Upper lobe of left lung (tissue), 6 donors: Measurements from ENCODE around the gene SURF4. TPM values are rescaled to one million over a fixed set of nuclear protein-coding genes. Genes with fewer than 3 reads are reported as not detected.
"Not testable (repeated sequence)": the region's sequence is repeated elsewhere in the genome, so short reads cannot be mapped to it uniquely, and the experiment has no call there.

Source experiments
- ATAC-seq, 2 donors: fragments of 200-7000 bp; cut with Tn5 transposase; one replicate each; pipeline ENCODE4 v1.9.1; 2022; ENCODE audit warnings: mild to moderate bottlenecking in 2 of 2, moderate library complexity in 2 of 2; ENCODE audit not compliant: low FRiP score in 2 of 2
- DNase-seq, 2 donors: peaks; one replicate each; pipeline ENCODE4 v3.0.0-alpha.2; 2019 to 2020
- H3K27ac ChIP-seq, 4 donors: fragments of 200-600 bp; sonication (generic); one replicate each; pipeline ENCODE4 v1.5.1; 2016 to 2019
- H3K27me3 ChIP-seq, 4 donors: fragments of 200-600 bp; sonication (generic); one replicate each; pipeline ENCODE4 v1.5.1; 2017 to 2019
- H3K36me3 ChIP-seq, 4 donors: fragments of 200-600 bp; sonication (generic); one replicate each; pipeline ENCODE4 v1.5.1; 2016 to 2019
- H3K4me1 ChIP-seq, 4 donors: fragments of 200-600 bp; sonication (generic); one replicate each; pipeline ENCODE4 v1.5.1; 2018 to 2019
- H3K4me3 ChIP-seq, 4 donors: fragments of 200-600 bp; sonication (generic); one replicate each; pipeline ENCODE4 v1.5.1; 2017 to 2019; ENCODE audit warnings: mild to moderate bottlenecking in 2 of 4, moderate library complexity in 1 of 4
- H3K9me3 ChIP-seq, 4 donors: fragments of 200-600 bp; sonication (generic); one replicate each; pipeline ENCODE4 v1.5.1; 2018 to 2019
- EP300 ChIP-seq, 4 donors: sonication (generic); formaldehyde crosslinking; IDR thresholded peaks; one replicate each; pipeline ENCODE4 v1.5.1; 2017; ENCODE audit warnings: antibody characterized with exemption in 4 of 4, control low read depth in 2 of 4
- POLR2A ChIP-seq, 4 donors: fragments of 450-650 bp; IDR thresholded peaks; one replicate each; pipeline ENCODE4 v1.5.1; 2016 to 2017; ENCODE audit warnings: antibody characterized with exemption in 4 of 4, mild to moderate bottlenecking in 2 of 4
- POLR2AphosphoS5 ChIP-seq, 2 donors: sonication (generic); formaldehyde crosslinking; IDR thresholded peaks; one replicate each; pipeline ENCODE4 v1.5.1; 2017; ENCODE audit warnings: antibody characterized with exemption in 2 of 2
- WGBS, 2 donors: methylation state at CpG; one replicate each; pipeline ENCODE4 v1.1.5; 2017 to 2018; 5-methylcytosine and 5-hydroxymethylcytosine counted together
- total RNA-seq, 6 donors: library from RNA; depleted of rRNA in 4 of 6; stranded (reverse); fragments of >200 nt in 4 of 6; gene quantifications; one replicate each; pipeline versions ENCODE4 v1.1.0 to v1.2.1, GENCODE V29; 2016 to 2021
- TF ChIP-seq, protein P1 (sequence below), 6 experiments: fragments of 450-650 bp in 4 of 6; fragments of 200-600 bp in 2 of 6; sonication (generic) in 2 of 6; IDR thresholded peaks; one replicate each; pipeline ENCODE4 v1.5.1; 2016 to 2019; ENCODE audit warnings: antibody characterized with exemption in 6 of 6
- donor health status: DM: no; HTN: no; CAD: no; lungs with moderate emphysema.
- donor health status: DM: no; HTN: yes; CAD: no; lungs with severe emphysema.

The SURF4 gene
- total RNA-seq, 6 donors from 2014 or later, result 66.0 to 208 (median 137) TPM

DNA sequence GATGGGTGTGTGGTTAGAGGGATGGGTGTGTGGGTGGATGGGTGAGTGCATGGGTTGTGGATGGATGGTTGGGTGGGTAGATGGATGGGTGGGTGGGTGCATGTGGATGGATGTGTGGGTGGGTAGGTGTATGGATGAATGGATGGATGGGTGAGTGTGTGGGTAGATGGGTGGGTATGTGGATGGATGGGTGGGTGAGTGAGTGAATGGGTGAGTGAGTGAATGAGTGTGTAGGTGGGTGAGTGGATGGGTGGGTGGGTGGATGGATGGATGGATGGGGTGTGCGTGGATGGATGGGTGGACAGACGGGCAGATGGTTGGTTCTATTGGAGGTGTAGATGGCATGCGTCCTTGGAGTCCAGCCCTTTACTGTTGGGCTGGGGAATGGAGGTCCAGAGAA, 17.5 kb upstream of the SURF4 start:
- Histone ChIP-seq H3K4me3 (no peak overlapping the region), H3K27me3 (no peaks in the 10 kb centered on the region), H3K27ac (no peak overlapping the region), H3K36me3 (no peaks in the 10 kb centered on the region), H3K4me1 (no peaks in the 10 kb centered on the region), H3K9me3 (no peaks in the 10 kb centered on the region)
- 94 to 97% methylated on average over 3 of the region's 3 CpGs for WGBS, 2 donors
- no peak for DNase-seq
- TF ChIP-seq EP300 (IDR thresholded peaks at IDR 0.05) (no peak), POLR2AphosphoS5 (IDR thresholded peaks at IDR 0.05) (no peak), POLR2A (IDR thresholded peaks at IDR 0.05) (no peak)
- TF ChIP-seq, protein P1, sequence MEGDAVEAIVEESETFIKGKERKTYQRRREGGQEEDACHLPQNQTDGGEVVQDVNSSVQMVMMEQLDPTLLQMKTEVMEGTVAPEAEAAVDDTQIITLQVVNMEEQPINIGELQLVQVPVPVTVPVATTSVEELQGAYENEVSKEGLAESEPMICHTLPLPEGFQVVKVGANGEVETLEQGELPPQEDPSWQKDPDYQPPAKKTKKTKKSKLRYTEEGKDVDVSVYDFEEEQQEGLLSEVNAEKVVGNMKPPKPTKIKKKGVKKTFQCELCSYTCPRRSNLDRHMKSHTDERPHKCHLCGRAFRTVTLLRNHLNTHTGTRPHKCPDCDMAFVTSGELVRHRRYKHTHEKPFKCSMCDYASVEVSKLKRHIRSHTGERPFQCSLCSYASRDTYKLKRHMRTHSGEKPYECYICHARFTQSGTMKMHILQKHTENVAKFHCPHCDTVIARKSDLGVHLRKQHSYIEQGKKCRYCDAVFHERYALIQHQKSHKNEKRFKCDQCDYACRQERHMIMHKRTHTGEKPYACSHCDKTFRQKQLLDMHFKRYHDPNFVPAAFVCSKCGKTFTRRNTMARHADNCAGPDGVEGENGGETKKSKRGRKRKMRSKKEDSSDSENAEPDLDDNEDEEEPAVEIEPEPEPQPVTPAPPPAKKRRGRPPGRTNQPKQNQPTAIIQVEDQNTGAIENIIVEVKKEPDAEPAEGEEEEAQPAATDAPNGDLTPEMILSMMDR (IDR thresholded peaks at IDR 0.05), result no peak
- ATAC-seq, result no peak

- not testable (repeated sequence) for DNase-seq, H3K4me3 ChIP-seq, H3K9me3 ChIP-seq, H3K27me3 ChIP-seq, H3K4me1 ChIP-seq, ATAC-seq, H3K36me3 ChIP-seq, H3K27ac ChIP-seq
- 97 to 98% methylated on average over 3 of the region's 3 CpGs for WGBS, 2 donors
These were observed 16.4 kb upstream of the SURF4 start for GRCh38 chr9:133392308-133392707.

GRCh38 chr9:133391449-133391848, 15.6 kb upstream of the SURF4 start:
- DNase-seq, H3K9me3 ChIP-seq, H3K27me3 ChIP-seq, H3K36me3 ChIP-seq, H3K4me3 ChIP-seq, H3K4me1 ChIP-seq, H3K27ac ChIP-seq, ATAC-seq: not testable (repeated sequence)
- WGBS, 2 donors, result 42 to 53% methylated on average over 2 to 3 of the region's 4 CpGs

GRCh38 chr9:133390713-133391112, 14.9 kb upstream of the SURF4 start:
- TF ChIP-seq EP300 (IDR thresholded peaks at IDR 0.05) (no peak), POLR2A (IDR thresholded peaks at IDR 0.05) (no peak), POLR2AphosphoS5 (IDR thresholded peaks at IDR 0.05) (no peak)
- TF ChIP-seq, protein P1 (IDR thresholded peaks at IDR 0.05), result no peak
- WGBS, 2 donors, result 79 to 87% methylated on average over 6 to 7 of the region's 7 CpGs

DNA sequence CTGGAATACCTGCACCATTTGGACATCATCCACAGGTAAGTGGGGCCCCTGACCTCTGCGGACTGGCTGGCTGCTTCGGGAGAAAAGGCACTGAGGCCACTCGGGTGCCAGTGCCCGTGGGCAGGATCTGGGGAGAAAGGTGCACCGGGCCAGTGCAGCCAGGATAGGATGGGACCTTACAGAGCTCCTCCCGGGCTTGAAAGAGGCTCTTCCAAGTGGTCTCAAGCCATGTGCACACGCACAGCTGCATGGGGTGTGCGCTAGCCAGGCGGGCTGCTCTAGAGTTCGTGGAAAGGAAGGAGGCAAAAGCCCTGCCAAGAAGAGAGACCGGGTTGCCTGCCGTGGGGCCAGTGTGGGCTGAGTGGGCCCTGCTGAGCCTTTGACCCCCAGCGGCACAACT, 13.7 kb upstream of the SURF4 start:
- 88 to 91% methylated on average over 8 to 10 of the region's 13 CpGs for WGBS, 2 donors
- Histone ChIP-seq H3K4me1 (no peaks in the 10 kb centered on the region), H3K4me3 (no peak overlapping the region), H3K9me3 (no peaks in the 10 kb centered on the region), H3K27ac (no peak overlapping the region), H3K36me3 (no peaks in the 10 kb centered on the region), H3K27me3 (no peaks in the 10 kb centered on the region)
- TF ChIP-seq POLR2AphosphoS5 (IDR thresholded peaks at IDR 0.05), result no peak
- no peak for TF ChIP-seq POLR2A (IDR thresholded peaks at IDR 0.05)
- TF ChIP-seq, protein P1 (IDR thresholded peaks at IDR 0.05), result no peak
- TF ChIP-seq EP300 (IDR thresholded peaks at IDR 0.05), result no peak
- DNase-seq, result no peak
- ATAC-seq, result no peak

More at GRCh38 chr9:133390713-133391112, 14.9 kb upstream of the SURF4 start:
- DNase-seq (no peak), ATAC-seq (no peak)
- Histone ChIP-seq H3K4me1 (no peaks in the 10 kb centered on the region), H3K9me3 (no peaks in the 10 kb centered on the region), H3K36me3 (no peaks in the 10 kb centered on the region), H3K4me3 (no peak overlapping the region), H3K27me3 (no peaks in the 10 kb centered on the region), H3K27ac (no peak overlapping the region)

DNA sequence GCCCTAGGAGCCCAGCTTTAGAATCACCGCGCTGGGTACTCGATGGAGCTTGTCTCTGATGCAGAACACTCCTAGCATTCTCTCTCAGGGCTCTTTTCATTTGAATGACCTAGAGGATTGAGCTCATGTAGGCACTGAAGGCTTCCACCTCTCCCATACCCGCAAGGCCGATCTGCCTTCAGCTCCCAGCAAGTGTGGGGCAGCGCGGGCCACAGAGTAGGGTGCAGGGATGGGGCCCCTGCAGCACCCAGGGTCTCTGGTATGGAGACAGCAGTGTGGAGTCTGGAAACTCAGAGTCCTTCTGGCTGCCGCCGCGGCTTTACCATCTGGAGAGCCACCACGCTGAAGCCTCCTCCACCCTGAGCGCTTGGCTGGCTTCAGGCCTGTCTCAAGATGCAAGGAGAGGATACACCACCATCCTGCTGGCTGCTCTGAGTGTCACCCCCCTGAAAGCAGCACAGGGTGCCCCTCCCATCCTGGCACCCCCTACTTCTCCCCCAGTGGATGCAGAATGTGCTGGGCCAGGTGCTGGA, 13.2 kb upstream of the SURF4 start:
- ATAC-seq (no peak), DNase-seq (no peak)
- no peak overlapping the region for H3K27ac ChIP-seq
- TF ChIP-seq EP300 (IDR thresholded peaks at IDR 0.05) (no peak), POLR2A (IDR thresholded peaks at IDR 0.05) (no peak), POLR2AphosphoS5 (IDR thresholded peaks at IDR 0.05) (no peak)
- TF ChIP-seq, protein P1 (IDR thresholded peaks at IDR 0.05), result no peak
- no peaks in the 10 kb centered on the region for H3K9me3 ChIP-seq
- no peak overlapping the region for H3K4me3 ChIP-seq
- no peaks in the 10 kb centered on the region for H3K27me3 ChIP-seq
- no peaks in the 10 kb centered on the region for H3K36me3 ChIP-seq
- 91 to 98% methylated on average over 11 to 12 of the region's 12 CpGs for WGBS, 2 donors
- no peaks in the 10 kb centered on the region for H3K4me1 ChIP-seq
